HG02759 (cell line): ENCODE measurements around the gene SPEF2.
"Not testable (repeated sequence)": the region's sequence is repeated elsewhere in the genome, so short reads cannot be mapped to it uniquely, and the experiment has no call there.

Source experiments
- ATAC-seq: cut with Tn5 transposase; IDR thresholded peaks from one replicate; pipeline ENCODE4 v1.9.1; 2021; ENCODE audit warnings: mild to moderate bottlenecking, moderate library complexity; ENCODE audit not compliant: unreplicated experiment

SPEF2 gene

GRCh38 chr5:35816881-35817521 is 199.3 kb downstream of the SPEF2 start:
- ATAC-seq: no peak

GRCh38 chr5:35819026-35819425 is 201.4 kb downstream of the SPEF2 start:
- no peak for ATAC-seq

- ATAC-seq: no peak
These were observed 202.0 kb downstream of the SPEF2 start for GRCh38 chr5:35819668-35820067.

- ATAC-seq: no peak
These were observed 203.1 kb downstream of the SPEF2 start for GRCh38 chr5:35820735-35821134.

DNA sequence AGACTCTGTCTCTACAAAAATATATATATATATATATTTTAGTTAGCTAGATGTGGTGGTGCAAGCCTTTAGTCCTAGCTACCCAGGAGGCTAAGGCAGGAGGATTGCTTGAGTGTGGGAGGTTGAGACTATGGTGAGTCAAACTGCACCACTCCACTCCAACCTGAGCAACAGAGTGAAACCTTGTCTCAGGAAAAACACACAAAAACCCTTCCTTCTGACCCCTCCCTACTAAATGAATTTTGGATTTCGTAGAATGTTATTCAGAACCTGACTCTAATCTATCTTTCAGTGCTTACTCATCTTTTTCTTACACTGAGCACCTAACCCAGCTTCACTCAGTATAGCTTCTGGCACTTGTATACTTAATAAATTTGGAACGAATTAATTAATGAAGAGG is 203.8 kb downstream of the SPEF2 start:
- no peak for ATAC-seq

DNA sequence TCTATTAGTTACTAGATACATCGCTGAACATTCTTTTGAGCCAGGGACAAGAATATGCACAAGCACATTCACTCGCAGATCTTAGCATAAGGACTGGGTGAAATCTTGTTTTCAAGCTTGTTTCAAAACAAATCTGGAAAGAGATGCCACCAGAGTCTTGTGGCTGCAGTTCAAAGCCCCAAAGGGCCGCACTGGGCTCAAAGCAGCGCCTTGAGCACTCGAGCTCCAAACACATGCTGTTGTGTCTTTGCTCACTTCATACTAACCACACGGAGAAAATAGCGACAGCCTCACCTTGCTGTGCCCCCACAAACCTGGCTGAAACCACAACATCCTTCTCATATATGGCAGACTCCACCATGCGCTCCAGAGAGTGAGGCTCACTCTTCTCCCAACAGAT is 204.8 kb downstream of the SPEF2 start:
- ATAC-seq: no peak

DNA sequence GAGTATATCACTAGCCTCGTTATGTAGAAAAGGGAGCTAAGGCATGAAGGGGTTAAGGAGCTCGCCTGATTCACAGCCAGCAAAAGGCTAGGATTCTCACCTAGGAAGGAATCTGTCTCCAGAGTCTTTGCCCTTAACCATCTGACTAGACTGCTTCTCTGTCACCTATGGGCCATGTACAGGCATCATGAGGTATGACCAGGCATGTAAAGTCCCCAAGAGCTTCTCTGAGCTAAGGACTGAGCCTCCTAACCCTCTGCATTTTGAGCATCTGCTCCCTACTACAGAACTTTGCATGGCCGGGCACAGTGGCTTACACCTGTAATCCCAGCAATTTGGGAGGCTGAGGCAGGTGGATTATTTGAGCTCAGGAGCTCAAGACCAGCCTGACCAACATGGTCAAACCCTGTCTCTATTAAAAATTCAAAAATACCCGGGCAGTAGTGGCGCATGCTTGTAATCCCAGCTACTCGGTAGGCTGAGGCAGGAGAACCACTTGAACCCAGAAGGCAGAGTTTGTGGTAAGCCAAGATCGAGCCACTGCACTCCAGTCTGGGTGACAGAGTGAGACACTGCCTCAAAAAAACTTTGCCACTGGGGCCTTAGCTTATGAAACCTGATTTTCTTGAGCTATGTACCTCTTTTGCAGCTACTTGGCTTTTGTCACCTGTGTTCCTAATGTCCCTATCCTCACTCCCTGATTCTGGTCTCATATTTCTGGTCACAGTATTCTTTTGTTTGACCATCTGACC is 205.9 kb downstream of the SPEF2 start:
- ATAC-seq: no peak

DNA sequence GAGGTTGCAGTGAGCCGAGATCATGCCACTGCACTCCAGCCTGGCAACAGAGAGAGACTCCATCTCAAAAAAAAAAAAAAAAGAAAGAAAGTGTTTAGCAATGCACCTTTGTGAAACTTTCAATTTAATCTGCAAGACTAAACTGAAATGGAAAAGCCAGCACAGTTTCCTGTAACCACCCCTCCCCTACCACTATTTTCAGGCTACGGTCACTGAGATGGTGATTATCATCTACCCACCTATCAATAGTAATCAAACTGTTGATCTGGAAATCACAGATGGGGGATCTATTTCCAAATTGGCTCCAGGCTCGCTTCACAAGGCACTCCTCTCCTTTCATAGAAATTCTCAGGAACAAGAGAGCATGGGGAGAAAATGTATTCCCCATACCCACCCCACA is 208.4 kb downstream of the SPEF2 start:
- no peak for ATAC-seq

- ATAC-seq: no peak
These were observed 208.9 kb downstream of the SPEF2 start for GRCh38 chr5:35826554-35826953.

DNA sequence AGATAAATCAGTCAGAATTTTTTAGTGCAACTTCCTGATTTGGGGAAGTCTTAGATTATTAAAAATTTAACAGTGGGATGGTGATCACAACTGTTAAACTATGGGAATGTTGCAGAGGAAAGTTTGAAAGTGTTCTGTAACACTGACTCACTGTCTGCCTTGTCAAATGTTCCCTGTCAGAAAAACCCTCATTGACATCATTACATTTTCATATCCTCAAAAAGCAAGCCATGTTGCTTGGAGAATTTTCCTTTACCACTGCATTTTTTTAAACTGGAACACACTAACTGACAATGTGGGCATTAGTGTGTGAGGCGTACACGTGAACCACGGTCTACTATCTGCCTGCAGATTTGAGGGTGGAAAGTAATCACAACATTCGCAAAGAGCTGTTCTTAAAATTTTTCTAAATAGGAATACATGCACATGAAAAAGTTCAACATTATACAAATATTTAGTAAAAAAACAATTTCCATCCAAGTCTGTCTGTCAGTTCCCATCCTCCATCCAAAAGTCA is 210.5 kb downstream of the SPEF2 start:
- ATAC-seq: no peak

DNA sequence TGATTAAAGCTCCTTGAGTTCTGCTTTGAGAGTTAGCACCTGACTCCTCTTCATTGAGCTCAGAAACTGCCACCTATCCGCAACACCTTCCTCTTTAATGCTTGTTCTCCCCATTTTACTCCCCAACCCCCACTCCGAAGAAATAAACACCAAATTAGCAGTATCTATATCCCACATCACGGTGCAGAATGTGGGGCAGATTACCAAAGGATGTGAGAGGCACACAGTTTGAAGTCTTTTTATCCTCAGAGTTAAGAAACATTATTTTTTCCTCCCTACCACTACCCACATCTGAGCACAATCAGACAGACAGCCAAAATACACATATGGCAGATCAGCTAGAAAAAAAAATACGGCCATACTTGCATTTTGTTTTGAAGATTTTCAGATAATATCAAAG is 212.9 kb downstream of the SPEF2 start:
- no peak for ATAC-seq

GRCh38 chr5:35832762-35833161 is 215.1 kb downstream of the SPEF2 start:
- no peak for ATAC-seq

- no peak for ATAC-seq
These were observed 215.6 kb downstream of the SPEF2 start for GRCh38 chr5:35833224-35833623.

GRCh38 chr5:35835796-35836742 is 218.4 kb downstream of the SPEF2 start:
- no peak for ATAC-seq

DNA sequence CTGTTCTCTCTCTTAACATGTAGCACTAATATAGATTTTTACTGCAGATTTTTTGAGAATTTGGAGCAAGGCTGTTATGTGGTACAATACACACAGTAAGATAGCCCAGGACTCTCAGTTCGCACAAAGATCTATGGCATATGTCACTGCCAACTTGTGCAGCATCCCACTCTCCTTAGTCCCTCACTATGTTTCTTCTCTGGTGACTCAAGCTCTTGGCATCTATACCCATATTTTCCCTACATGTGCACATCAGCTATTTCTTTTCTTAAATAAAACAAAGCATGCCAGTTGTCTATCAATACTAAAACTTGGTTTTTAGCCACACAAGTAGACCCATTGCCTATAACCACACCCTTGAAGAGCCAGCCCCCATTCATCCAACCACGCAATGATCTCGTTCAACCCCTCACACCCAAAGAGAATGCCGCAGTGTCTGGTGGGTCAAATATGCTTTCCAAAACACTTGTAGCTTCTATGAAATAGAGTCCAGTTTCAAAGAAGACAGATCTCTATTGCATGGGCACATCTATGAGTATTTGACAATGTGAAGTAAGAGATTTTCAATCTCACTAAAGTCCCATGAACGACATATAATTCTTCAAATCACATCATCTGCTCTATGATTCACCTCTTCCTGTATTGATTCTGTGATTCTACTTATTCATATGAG is 220.8 kb downstream of the SPEF2 start:
- no peak for ATAC-seq

DNA sequence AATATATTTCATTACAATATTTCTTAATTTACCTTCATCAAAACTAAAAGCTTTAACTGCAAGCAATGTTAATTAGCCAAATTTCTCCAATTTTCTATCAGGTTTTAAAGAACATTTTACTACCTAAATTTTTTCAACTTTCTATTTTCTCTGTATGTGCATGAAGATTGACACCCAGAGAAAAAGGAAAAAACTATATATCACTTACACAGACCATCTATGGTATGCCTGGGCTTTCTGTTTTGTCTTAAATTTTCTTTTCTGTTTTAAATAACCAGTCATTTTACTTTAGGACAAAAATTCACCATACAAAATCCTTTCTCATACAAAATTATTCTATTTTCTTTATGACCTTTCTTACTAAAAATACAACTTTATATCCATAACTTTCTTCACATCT is 225.2 kb downstream of the SPEF2 start:
- no peak for ATAC-seq

GRCh38 chr5:35845508-35845907 is 227.8 kb downstream of the SPEF2 start:
- ATAC-seq: not testable (repeated sequence)

DNA sequence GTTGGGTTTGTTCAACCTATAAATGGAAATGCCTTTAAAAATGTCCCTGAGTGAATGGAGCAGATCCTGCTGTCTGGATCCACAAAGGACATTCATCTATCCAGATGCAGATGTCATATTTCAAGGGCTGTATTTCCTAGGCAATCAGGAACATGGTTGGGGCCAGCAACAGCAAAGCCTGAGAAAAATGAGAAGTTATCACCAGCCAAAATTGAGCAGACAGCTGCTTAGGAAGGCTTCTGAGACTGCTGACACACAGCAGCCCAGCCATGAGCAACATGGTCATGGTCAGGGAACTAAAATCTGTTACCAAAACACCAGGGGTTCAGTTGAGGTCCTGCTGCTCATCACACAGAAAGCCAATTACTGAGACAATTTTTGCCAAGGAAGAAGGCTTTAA is 229.8 kb downstream of the SPEF2 start:
- no peak for ATAC-seq

GRCh38 chr5:35847961-35848360 is 230.3 kb downstream of the SPEF2 start:
- no peak for ATAC-seq

DNA sequence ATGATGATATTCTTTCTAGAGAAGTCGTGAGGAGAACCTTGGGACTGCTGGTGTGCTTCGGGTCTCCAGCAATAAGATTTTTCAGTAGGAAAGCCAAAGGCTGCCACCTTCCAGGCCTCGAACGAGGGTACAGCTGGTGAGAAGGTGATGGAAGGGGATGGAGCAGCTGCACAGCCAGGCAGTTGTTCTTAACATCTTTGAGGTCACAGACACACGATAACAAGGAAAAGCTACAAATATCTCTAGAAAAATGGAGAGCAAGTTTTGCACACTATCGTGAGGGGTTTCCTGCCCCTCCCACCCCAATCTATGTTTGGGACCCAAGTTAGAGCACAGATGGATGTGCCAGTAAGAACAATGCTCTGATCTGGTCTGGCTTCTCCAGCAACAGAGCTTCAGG is 232.2 kb downstream of the SPEF2 start:
- ATAC-seq: no peak
